Measurements from ENCODE around the gene MAPKAP1.

MAPKAP1 gene

GRCh38 chr9:125672876-125673275 lies 34.1 kb downstream of the MAPKAP1 start:
- no peak for DNase-seq

GRCh38 chr9:125663127-125663526 lies 43.9 kb downstream of the MAPKAP1 start:
- no peak for DNase-seq

- DNase-seq, result no peak
Measured at GRCh38 chr9:125660557-125660956, 46.5 kb downstream of the MAPKAP1 start.

GRCh38 chr9:125659954-125660353 lies 47.1 kb downstream of the MAPKAP1 start:
- no peak for DNase-seq

- no peak for DNase-seq
Measured at GRCh38 chr9:125659201-125659840, 47.7 kb downstream of the MAPKAP1 start.

GRCh38 chr9:125656560-125656959 lies 50.4 kb downstream of the MAPKAP1 start:
- DNase-seq, result no peak

DNA sequence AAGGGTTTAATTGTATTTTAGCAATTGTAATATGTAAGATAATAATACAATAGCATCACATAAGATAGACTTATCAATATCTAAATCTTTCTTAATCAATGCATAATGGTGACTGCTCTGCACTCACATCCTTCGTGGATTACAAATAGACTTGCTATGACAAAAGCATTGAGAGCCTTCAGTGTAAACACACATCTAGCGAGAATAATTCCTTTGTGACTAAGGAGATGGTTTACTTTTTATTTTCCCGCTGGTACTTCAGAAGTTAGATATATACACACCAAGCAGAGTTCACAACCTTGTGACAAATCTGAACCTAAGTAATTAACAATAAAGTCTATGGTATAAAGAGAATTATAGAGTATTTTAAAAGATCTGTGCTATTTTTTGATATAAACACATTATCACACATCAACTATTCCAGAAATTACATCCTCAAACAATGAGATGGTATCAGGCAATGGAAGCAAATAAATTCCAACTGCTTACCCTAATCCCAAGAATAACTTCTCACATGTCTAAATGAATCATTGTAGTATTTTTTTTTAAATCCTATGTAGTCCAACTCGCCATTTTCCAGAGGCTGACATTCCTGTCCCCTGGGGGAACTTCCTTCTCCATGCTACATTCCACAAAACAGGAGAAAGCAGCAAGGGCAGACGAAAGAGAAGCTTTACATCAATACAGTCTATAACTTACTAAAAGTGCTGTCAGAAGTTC lies 51.2 kb downstream of the MAPKAP1 start:
- DNase-seq, result no peak

DNA sequence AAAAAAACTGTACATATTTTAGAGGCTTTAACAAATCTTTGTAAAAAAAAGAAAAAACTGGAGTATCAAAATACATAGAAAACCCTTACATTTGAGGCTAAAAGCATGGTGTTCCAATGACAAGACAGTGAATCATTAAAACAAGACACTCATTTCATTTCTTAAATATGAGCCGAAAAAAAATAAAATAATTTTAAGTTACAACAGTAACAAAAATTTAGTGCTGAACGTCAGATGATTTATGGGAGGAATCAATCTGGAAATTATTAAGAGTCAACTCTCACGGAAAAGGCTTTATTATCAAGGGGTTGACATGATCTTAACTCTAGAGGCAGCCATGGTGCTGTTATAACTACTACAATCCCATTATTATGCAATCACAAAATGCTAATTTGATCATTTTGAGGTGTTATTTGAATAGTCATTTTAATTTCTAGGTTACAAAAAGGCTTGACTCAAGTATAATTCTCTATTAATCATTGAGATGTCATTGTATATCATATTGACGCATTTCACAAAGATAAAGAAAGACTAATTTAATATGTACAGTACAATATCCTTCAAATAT lies 51.9 kb downstream of the MAPKAP1 start:
- DNase-seq, result no peak

- no peak for DNase-seq
Measured at GRCh38 chr9:125654121-125654520, 52.9 kb downstream of the MAPKAP1 start.

DNA sequence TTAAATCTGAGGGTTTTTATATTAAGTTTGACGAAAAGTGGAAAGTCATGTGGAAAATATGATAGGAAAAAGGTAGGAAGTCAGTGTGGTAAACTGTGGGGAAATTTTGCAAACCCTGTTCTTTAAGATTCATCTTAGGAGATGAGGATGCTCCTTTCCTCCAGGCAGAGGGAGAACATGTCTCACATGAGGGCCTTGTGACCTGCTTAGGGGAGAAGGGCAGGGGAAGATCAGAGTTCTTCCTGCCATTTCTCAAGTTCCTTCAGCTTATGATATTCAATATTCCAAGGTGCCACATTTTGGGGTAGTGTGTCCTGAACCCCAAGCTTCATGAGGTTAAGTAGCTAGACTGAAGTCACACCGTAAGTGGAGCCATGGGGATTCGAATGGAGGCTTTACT lies 53.7 kb downstream of the MAPKAP1 start:
- DNase-seq, result no peak

DNA sequence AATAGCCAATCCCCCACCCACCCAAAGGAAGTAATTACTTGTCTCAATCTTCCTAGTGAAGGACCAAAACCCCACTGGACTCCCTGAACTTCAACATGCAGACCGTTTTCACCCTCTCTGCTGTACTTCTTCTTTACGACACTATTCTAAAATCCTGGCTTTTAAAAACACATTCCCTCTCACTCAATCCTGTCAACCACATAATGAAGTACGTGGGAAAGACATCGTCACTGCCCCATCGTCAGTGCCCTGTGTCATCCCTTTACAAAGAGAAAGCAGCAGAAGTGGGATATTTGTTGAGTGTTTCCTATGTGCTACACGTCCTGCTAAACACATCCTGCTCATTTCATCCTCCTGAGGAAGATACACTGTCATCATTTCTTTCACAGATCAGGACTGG lies 54.2 kb downstream of the MAPKAP1 start:
- no peak for DNase-seq

DNA sequence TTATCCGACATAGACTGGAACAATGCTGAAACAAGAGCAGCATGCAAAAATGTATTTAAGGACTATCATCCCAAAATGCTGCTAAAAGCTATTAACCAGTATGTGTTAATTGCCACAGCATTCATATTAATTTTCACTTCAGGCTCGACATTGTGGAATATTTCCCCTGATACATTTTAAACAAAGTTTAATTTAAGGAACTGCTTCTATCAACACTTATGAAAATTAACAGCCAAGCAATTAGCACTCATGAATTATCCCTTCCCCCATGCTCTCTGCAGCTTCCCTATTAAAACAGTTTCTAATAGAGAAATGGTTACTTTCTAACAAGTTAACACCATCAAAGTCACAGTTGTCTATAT lies 54.8 kb downstream of the MAPKAP1 start:
- no peak for DNase-seq

GRCh38 chr9:125651576-125652232 lies 55.3 kb downstream of the MAPKAP1 start:
- no peak for DNase-seq

DNA sequence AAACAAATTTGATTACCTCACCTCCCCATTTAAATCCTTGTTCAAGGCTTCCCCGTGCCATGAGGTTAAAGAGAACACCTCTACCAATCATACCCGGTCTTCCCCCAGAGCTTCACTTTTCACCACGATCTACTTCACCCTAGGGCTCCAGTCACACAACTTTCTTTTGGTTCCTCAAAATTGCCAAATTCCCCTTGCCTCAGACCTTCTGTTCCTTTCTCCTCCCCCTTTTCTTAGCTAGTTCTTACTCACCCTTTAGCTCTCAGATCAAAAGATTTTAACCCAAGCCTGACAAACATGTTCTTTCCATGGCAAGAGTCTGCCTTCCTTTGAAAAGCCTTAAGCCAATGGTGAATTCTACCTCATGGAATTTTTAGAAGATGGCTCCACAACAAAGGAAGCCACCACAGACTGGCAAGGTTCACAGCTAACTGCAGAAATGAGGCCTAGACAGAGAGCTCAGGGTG lies 56.7 kb downstream of the MAPKAP1 start:
- DNase-seq, result peak; percentile 12 to 37

GRCh38 chr9:125649826-125650225 lies 57.2 kb downstream of the MAPKAP1 start:
- DNase-seq, result no peak

GRCh38 chr9:125649315-125649714 lies 57.7 kb downstream of the MAPKAP1 start:
- peak in 1 of 2 donors; percentile 39 for DNase-seq

- DNase-seq, result no peak
Measured at GRCh38 chr9:125648294-125648693, 58.7 kb downstream of the MAPKAP1 start.

DNA sequence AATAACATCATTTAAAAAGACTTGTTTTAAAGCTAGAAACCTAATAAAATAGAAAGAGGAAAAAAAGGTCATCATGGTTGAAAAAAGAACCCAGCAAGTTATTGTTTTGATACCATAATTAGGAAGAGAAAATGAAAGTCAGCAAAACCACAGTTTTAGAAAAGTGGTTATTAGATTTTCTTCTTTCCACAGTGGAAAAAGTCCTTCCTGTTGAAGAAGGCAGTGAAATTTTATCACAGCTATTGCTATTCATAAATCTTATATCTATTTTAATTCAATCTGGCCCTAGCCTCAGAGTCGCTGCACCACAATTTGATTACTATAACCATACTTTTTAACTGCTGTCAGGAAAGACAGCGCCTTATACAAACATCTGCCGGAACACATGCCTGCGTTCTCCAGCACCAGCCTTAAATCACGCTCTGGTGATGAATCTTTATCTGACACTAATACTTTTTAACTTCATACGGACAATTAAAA lies 60.3 kb downstream of the MAPKAP1 start:
- DNase-seq, result no peak

GRCh38 chr9:125646217-125646616 lies 60.8 kb downstream of the MAPKAP1 start:
- no peak for DNase-seq

DNA sequence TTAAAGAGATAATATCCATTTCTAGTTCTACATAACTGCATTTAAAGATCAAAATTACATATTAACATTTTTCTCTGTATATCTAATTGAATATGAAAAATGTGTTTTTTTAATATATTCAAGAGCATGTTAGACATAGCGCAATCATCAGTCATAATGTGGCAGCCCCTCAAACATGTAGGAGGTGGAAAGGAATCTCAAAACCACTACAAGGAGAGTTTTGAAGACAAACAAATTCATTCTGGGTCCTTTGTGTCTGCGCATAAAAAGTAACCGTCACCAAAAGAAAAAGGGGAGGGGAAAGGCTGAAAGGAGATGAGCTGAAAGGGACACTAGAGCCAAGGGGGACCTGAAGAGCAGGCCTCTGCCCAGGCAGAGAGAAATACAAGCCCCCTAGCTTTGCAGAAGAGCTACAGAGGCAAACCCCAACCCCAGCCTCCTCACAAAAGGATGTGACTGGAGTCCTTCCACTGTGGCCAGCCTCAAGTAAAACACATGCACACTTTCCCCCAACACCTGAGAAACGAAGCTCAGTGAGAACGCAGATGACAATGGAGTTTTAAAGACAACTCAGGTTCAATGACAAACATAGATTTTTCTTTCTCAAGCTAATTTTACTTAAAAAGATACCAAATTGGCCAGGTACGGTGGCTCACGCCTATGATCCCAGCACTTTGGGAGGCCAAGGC lies 62.0 kb downstream of the MAPKAP1 start:
- no peak for DNase-seq

DNA sequence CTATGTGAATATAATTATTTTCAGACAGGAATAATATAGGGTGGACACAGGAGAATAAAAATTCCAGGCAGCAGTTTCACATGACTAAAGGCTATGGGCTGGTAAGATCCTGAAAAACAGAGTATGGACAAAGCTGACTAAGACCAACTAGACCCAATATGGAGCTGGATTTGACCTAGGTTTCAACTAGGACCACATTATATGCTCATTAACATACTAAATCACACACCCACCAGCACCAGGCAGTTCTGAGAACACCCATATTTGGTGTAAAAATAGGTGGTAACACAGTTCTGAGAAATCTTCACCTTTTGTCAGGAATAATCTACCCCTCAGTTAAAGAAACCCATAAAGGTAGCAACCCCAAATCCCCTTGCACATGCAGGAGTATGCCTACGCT lies 64.7 kb downstream of the MAPKAP1 start:
- no peak for DNase-seq

GRCh38 chr9:125639057-125639456 lies 68.0 kb downstream of the MAPKAP1 start:
- no peak for DNase-seq

Data from stimulated activated CD4-positive, alpha-beta T cell treated with anti-CD3 and anti-CD28 coated beads, Interleukin-2, amount 100 ng/mL, for 24 hours (primary cell).